ENCODE data around the gene LRRC70. TPM values are rescaled to one million over a fixed set of nuclear protein-coding genes. Genes with fewer than 3 reads are reported as not detected.

Gene LRRC70
- total RNA-seq, 1 experiment from 2014 or later = 6.5 TPM

DNA sequence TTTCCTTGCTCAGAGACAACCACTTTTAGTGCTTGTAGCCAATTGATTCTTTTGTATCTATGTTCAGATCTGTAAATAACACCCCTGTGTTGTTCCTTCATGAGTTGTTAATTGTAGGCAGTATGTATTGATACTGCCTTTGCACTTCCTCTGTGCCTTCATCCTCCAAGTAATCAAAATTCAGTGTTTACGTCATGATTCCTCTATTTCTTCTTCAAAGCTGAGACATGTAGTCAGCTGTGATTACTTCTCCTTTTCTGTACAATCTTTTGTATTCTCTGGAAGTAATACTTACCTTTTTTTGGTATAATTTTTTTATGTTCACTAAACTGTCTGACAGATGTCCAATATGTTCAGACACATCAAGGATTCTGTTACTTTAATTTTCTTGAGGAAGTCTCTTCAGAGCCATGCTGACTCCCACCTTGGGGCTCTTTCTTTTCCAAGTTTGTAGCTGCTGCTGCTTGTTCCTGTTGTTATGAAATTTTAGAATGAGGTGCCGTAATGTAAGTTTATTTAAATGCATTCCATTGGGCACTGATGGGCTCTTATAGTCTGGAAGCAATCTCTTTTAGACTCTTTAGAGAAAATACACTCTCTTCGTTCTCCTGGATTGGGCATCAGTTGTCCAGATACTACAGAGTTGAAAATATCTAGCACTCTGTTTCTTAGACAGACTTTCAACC lies 30.5 kb upstream of the LRRC70 start:
- no peaks in the 10 kb centered on the region for H3K27me3 ChIP-seq (ENCODE audit: low read length)
- no peak overlapping the region for H3K27ac ChIP-seq (ENCODE audit: low read length)
- no peak overlapping the region for H2AFZ ChIP-seq (ENCODE audit: low read length)
- no peak overlapping the region for H3K4me3 ChIP-seq (ENCODE audit: low read length)
- H3K4me1 ChIP-seq (ENCODE audit: low read length) = no peaks in the 10 kb centered on the region
- H3K9me2 ChIP-seq (replicated peaks; ENCODE audit: insufficient read depth, low read length) = no peaks in the 10 kb centered on the region
- no peak overlapping the region for H3K4me2 ChIP-seq (ENCODE audit: low read depth, low read length, poor library complexity, severe bottlenecking)
- H3K36me3 ChIP-seq (ENCODE audit: insufficient read depth, low read length) = peaks cover under 1% of the 10 kb centered on the region; the same call in 1 of the 2 replicates
- no peak overlapping the region for H3K9ac ChIP-seq (ENCODE audit: low read length)
- no peaks in the 10 kb centered on the region for H4K20me1 ChIP-seq (ENCODE audit: insufficient read depth, low read depth, low read length)
- DNase-seq = no peak
- H3K79me2 ChIP-seq (ENCODE audit: low read length) = peaks cover 3% of the 10 kb centered on the region; the same call in 1 of the 2 replicates
- no peaks in the 10 kb centered on the region for H3K9me3 ChIP-seq (ENCODE audit: low read length)

- H3K27ac ChIP-seq (ENCODE audit: low read length) = no peak overlapping the region
- H3K27me3 ChIP-seq (ENCODE audit: low read length) = no peaks in the 10 kb centered on the region
- DNase-seq = no peak
- H3K4me1 ChIP-seq (ENCODE audit: low read length) = no peaks in the 10 kb centered on the region
- H3K9ac ChIP-seq (ENCODE audit: low read length) = no peak overlapping the region
- H3K36me3 ChIP-seq (ENCODE audit: insufficient read depth, low read length) = peaks cover 3% of the 10 kb centered on the region; the same call in 1 of the 2 replicates
- no peak overlapping the region for H3K4me2 ChIP-seq (ENCODE audit: low read depth, low read length, poor library complexity, severe bottlenecking)
- H2AFZ ChIP-seq (ENCODE audit: low read length) = no peak overlapping the region
- no peaks in the 10 kb centered on the region for H3K9me3 ChIP-seq (ENCODE audit: low read length)
- H4K20me1 ChIP-seq (ENCODE audit: insufficient read depth, low read depth, low read length) = no peaks in the 10 kb centered on the region
- H3K4me3 ChIP-seq (ENCODE audit: low read length) = no peak overlapping the region
- H3K79me2 ChIP-seq (ENCODE audit: low read length) = peaks cover 11% of the 10 kb centered on the region; the same call in 1 of the 2 replicates
- no peaks in the 10 kb centered on the region for H3K9me2 ChIP-seq (replicated peaks; ENCODE audit: insufficient read depth, low read length)
Observed at GRCh38 chr5:62550103-62550502, 28.5 kb upstream of the LRRC70 start.

DNA sequence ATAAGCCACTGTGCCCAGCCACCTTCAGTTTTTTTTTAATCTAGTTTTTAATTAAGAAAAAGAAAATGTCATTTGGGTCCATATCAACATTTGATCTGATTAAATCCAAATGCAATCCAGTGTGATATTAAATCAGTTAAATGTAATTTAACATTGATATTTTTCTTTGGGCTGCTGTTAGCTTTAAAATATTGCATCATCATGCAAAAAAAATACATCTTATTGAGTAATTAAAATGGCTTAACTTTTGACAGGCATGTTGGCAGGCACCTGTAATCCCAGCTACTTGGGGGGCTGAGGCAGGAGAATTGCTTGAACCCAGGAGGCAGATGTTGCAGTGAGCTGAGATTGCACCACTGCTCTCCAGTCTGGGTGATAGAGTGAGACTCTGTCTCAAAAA lies 22.7 kb upstream of the LRRC70 start:
- Histone ChIP-seq H3K27ac (ENCODE audit: low read length) (no peak overlapping the region), H3K9me3 (ENCODE audit: low read length) (no peaks in the 10 kb centered on the region), H3K9ac (ENCODE audit: low read length) (no peak overlapping the region), H3K79me2 (ENCODE audit: low read length) (peaks cover 14% of the 10 kb centered on the region; the same call in 1 of the 2 replicates), H3K4me1 (ENCODE audit: low read length) (no peaks in the 10 kb centered on the region), H3K4me3 (ENCODE audit: low read length) (no peak overlapping the region), H3K27me3 (ENCODE audit: low read length) (no peaks in the 10 kb centered on the region), H3K9me2 (replicated peaks; ENCODE audit: insufficient read depth, low read length) (no peaks in the 10 kb centered on the region), H3K36me3 (ENCODE audit: insufficient read depth, low read length) (peaks cover 11% of the 10 kb centered on the region; the same call in 1 of the 2 replicates), H2AFZ (ENCODE audit: low read length) (no peak overlapping the region), H4K20me1 (ENCODE audit: insufficient read depth, low read depth, low read length) (no peaks in the 10 kb centered on the region), H3K4me2 (ENCODE audit: low read depth, low read length, poor library complexity, severe bottlenecking) (no peak overlapping the region)
- no peak for DNase-seq

DNA sequence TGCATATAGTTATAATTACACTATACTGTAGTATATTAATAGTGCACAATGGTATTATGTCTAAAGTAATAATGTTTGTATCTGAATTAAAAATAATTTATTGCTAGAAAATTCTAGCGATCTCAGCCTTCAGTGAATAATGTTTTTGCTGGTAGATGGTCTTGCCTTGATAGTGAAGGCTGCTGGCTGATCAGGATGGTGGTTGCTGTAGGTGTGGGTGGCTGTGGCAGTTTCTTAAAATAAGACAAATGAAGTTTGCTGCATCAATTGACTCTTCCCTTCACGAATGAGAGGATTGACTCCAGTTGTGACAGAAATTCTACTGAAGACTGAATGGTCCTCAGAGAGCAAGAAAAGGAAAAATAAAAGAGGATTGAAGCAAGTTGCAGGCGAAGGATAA lies 19.7 kb upstream of the LRRC70 start:
- Histone ChIP-seq H3K36me3 (ENCODE audit: insufficient read depth, low read length) (peaks cover 7% of the 10 kb centered on the region; the same call in 1 of the 2 replicates), H3K4me1 (ENCODE audit: low read length) (no peaks in the 10 kb centered on the region), H3K27ac (ENCODE audit: low read length) (no peak overlapping the region), H3K4me3 (ENCODE audit: low read length) (no peak overlapping the region), H3K79me2 (ENCODE audit: low read length) (peaks cover 12% of the 10 kb centered on the region; the same call in 1 of the 2 replicates), H3K9me2 (replicated peaks; ENCODE audit: insufficient read depth, low read length) (no peaks in the 10 kb centered on the region), H2AFZ (ENCODE audit: low read length) (no peak overlapping the region), H4K20me1 (ENCODE audit: insufficient read depth, low read depth, low read length) (no peaks in the 10 kb centered on the region), H3K4me2 (ENCODE audit: low read depth, low read length, poor library complexity, severe bottlenecking) (no peak overlapping the region), H3K9ac (ENCODE audit: low read length) (no peak overlapping the region), H3K27me3 (ENCODE audit: low read length) (no peaks in the 10 kb centered on the region), H3K9me3 (ENCODE audit: low read length) (no peaks in the 10 kb centered on the region; the same call in 1 of the 2 replicates)
- no peak for DNase-seq

- no peaks in the 10 kb centered on the region; the same call in none of the 2 replicates for H3K9me3 ChIP-seq (ENCODE audit: low read length)
- peaks cover 11% of the 10 kb centered on the region for H3K79me2 ChIP-seq (ENCODE audit: low read length)
- H3K4me3 ChIP-seq (ENCODE audit: low read length) = no peak overlapping the region
- H3K9ac ChIP-seq (ENCODE audit: low read length) = no peak overlapping the region
- H3K27ac ChIP-seq (ENCODE audit: low read length) = no peak overlapping the region
- H3K36me3 ChIP-seq (ENCODE audit: insufficient read depth, low read length) = 0 out of 2 replicates have a peak, but pooled peaks cover 20% of the 10 kb centered on the region
- H3K4me1 ChIP-seq (ENCODE audit: low read length) = no peaks in the 10 kb centered on the region
- no peak for DNase-seq
- no peaks in the 10 kb centered on the region for H3K9me2 ChIP-seq (replicated peaks; ENCODE audit: insufficient read depth, low read length)
- no peaks in the 10 kb centered on the region for H4K20me1 ChIP-seq (ENCODE audit: insufficient read depth, low read depth, low read length)
- H3K4me2 ChIP-seq (ENCODE audit: low read depth, low read length, poor library complexity, severe bottlenecking) = no peak overlapping the region
- no peak overlapping the region for H2AFZ ChIP-seq (ENCODE audit: low read length)
- no peaks in the 10 kb centered on the region for H3K27me3 ChIP-seq (ENCODE audit: low read length)
Observed at GRCh38 chr5:62560786-62561185, 17.8 kb upstream of the LRRC70 start.

DNA sequence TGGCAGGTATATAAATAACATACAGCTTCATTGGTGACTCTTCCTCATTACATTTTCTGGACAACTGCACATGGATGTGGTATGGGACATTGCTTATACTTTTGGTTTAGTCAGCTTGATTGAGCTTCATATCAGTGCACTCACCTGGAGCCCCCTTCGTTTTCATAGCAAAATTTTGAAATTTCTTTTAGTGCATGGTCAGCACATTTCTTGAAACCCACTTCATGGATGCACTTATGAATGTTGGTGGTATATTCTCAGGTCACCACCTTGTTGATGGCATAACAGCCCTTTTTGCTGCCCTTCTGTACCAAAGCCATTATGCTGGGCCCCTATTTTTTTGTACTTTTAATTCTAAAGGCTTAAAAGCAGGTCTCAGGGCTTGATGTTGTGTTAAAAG lies 16.7 kb upstream of the LRRC70 start:
- Histone ChIP-seq H2AFZ (ENCODE audit: low read length) (no peak overlapping the region), H3K9ac (ENCODE audit: low read length) (no peak overlapping the region), H3K36me3 (ENCODE audit: insufficient read depth, low read length) (peaks cover 22% of the 10 kb centered on the region; the same call in 1 of the 2 replicates), H3K79me2 (ENCODE audit: low read length) (peaks cover 10% of the 10 kb centered on the region), H3K27me3 (ENCODE audit: low read length) (no peaks in the 10 kb centered on the region), H3K4me3 (ENCODE audit: low read length) (no peak overlapping the region), H3K4me2 (ENCODE audit: low read depth, low read length, poor library complexity, severe bottlenecking) (no peak overlapping the region), H3K9me2 (replicated peaks; ENCODE audit: insufficient read depth, low read length) (no peaks in the 10 kb centered on the region), H3K27ac (ENCODE audit: low read length) (no peak overlapping the region), H4K20me1 (ENCODE audit: insufficient read depth, low read depth, low read length) (no peaks in the 10 kb centered on the region), H3K9me3 (ENCODE audit: low read length) (peaks cover under 1% of the 10 kb centered on the region), H3K4me1 (ENCODE audit: low read length) (no peaks in the 10 kb centered on the region)
- DNase-seq = no peak

DNA sequence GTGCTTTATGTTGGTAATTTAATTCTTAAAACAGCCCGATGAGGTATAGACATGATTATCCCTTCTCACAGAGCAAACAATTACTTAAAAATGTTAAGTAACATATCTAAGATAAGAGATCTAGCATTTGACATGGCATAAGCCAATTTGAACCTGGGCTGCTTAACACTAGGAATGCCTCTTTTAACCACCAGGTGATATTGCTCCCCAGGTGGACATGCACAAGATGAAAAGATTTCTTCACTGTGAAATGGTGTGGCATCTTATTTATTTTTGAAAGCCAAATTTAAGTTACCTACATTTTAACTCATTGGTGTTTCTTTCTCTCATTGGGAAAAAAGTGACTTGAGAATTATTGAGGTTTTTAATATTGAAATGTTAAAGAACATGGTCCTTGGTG lies 15.8 kb upstream of the LRRC70 start:
- Histone ChIP-seq H3K36me3 (ENCODE audit: insufficient read depth, low read length) (peaks cover 27% of the 10 kb centered on the region), H3K4me2 (ENCODE audit: low read depth, low read length, poor library complexity, severe bottlenecking) (no peak overlapping the region), H3K4me3 (ENCODE audit: low read length) (no peak overlapping the region), H3K27ac (ENCODE audit: low read length) (no peak overlapping the region), H4K20me1 (ENCODE audit: insufficient read depth, low read depth, low read length) (no peaks in the 10 kb centered on the region), H3K9ac (ENCODE audit: low read length) (no peak overlapping the region), H3K9me3 (ENCODE audit: low read length) (peaks cover 5% of the 10 kb centered on the region), H3K79me2 (ENCODE audit: low read length) (peaks cover 9% of the 10 kb centered on the region), H3K4me1 (ENCODE audit: low read length) (no peaks in the 10 kb centered on the region), H3K9me2 (replicated peaks; ENCODE audit: insufficient read depth, low read length) (no peaks in the 10 kb centered on the region), H2AFZ (ENCODE audit: low read length) (no peak overlapping the region), H3K27me3 (ENCODE audit: low read length) (no peaks in the 10 kb centered on the region)
- DNase-seq = no peak

- Histone ChIP-seq H2AFZ (ENCODE audit: low read length) (no peak overlapping the region), H3K9me2 (replicated peaks; ENCODE audit: insufficient read depth, low read length) (no peaks in the 10 kb centered on the region), H3K79me2 (ENCODE audit: low read length) (peaks cover 16% of the 10 kb centered on the region), H3K27me3 (ENCODE audit: low read length) (no peaks in the 10 kb centered on the region), H3K4me2 (ENCODE audit: low read depth, low read length, poor library complexity, severe bottlenecking) (no peak overlapping the region), H3K9me3 (ENCODE audit: low read length) (peaks cover 8% of the 10 kb centered on the region), H3K36me3 (ENCODE audit: insufficient read depth, low read length) (peaks cover 33% of the 10 kb centered on the region), H3K4me3 (ENCODE audit: low read length) (no peak overlapping the region), H3K9ac (ENCODE audit: low read length) (no peak overlapping the region), H3K4me1 (ENCODE audit: low read length) (no peaks in the 10 kb centered on the region), H3K27ac (ENCODE audit: low read length) (no peak overlapping the region), H4K20me1 (ENCODE audit: insufficient read depth, low read depth, low read length) (no peaks in the 10 kb centered on the region)
- DNase-seq = no peak
Observed at GRCh38 chr5:62564101-62564500, 14.5 kb upstream of the LRRC70 start.
